GM12892 (cell line): Measurements from ENCODE around the gene SALL1.

ENCODE experiments used
- POLR2A ChIP-seq: IDR thresholded peaks from 2 replicates; pipeline ENCODE4 v1.6.1; 2011; ENCODE audit warnings: low read depth, low read length, control low read depth
- POLR2AphosphoS5 ChIP-seq: IDR thresholded peaks from 2 replicates; pipeline ENCODE4 v1.6.1; 2011; ENCODE audit warnings: low read depth, low read length, control low read depth
- TAF1 ChIP-seq: IDR thresholded peaks from 2 replicates; pipeline ENCODE4 v1.6.1; 2011; ENCODE audit warnings: low read depth, mild to moderate bottlenecking, control low read depth, low read length, borderline replicate concordance

- TF ChIP-seq POLR2AphosphoS5 (no peak), POLR2A (no peak), TAF1 (no peak)
Observed at GRCh38 chr16:51155199-51155607, 4.1 kb upstream of the SALL1 start.
